Gastroesophageal sphincter (tissue), 4 donors: ENCODE data around the gene INSYN2A. TPM values are rescaled to one million over a fixed set of nuclear protein-coding genes. Genes with fewer than 3 reads are reported as not detected.
A peak's percentile ranks its signal among the peaks of the same experiment; 100 is the strongest.

Experiments used
- ATAC-seq: fragments of 150-250 bp; one replicate; pipeline ENCODE4 v1.9.1; 2016; ENCODE audit warnings: mild to moderate bottlenecking, moderate library complexity
- H3K27ac ChIP-seq, 4 donors: fragments of 200-600 bp; sonication (generic) in 3 of 4; 1 replicate in 3 of 4; 2 replicates in 1 of 4; pipeline ENCODE4 v1.5.1; 2016 to 2019
- H3K27me3 ChIP-seq: fragments of 200-600 bp; sonication (generic); one replicate; pipeline ENCODE4 v1.5.1; 2019
- H3K36me3 ChIP-seq, 2 donors: fragments of 200-600 bp; sonication (generic); one replicate each; pipeline ENCODE4 v1.5.1; 2019; ENCODE audit warnings: control low read depth in 1 of 2
- H3K4me1 ChIP-seq, 3 donors: fragments of 200-600 bp; sonication (generic); 1 replicate in 2 of 3; 2 replicates in 1 of 3; pipeline ENCODE4 v1.5.1; 2016 to 2019; ENCODE audit warnings: control low read depth in 2 of 3
- H3K4me3 ChIP-seq, 2 donors: fragments of 200-600 bp; sonication (generic); one replicate each; pipeline ENCODE4 v1.5.1; 2019; ENCODE audit warnings: mild to moderate bottlenecking in 1 of 2, moderate library complexity in 1 of 2
- H3K9me3 ChIP-seq, 3 donors: fragments of 200-600 bp; sonication (generic); one replicate each; pipeline ENCODE4 v1.5.1; 2017 to 2019; ENCODE audit warnings: control low read depth in 2 of 3
- EP300 ChIP-seq: sonication (generic); formaldehyde crosslinking; IDR thresholded peaks from one replicate; pipeline ENCODE4 v1.6.1; 2017; ENCODE audit warnings: antibody characterized with exemption, mild to moderate bottlenecking
- POLR2A ChIP-seq, 2 donors: fragments of 450-650 bp; IDR thresholded peaks; one replicate each; pipeline ENCODE4 v1.6.1; 2017; ENCODE audit warnings: antibody characterized with exemption in 2 of 2, mild to moderate bottlenecking in 2 of 2, moderate library complexity in 1 of 2
- POLR2AphosphoS5 ChIP-seq: sonication (generic); formaldehyde crosslinking; IDR thresholded peaks from one replicate; pipeline ENCODE4 v1.6.1; 2017; ENCODE audit warnings: antibody characterized with exemption
- WGBS, 2 donors: methylation state at CpG; one replicate each; pipeline ENCODE4 v1.1.5; 2018; ENCODE audit warnings: low coverage in 1 of 2; 5-methylcytosine and 5-hydroxymethylcytosine counted together
- total RNA-seq, 4 donors: library from RNA; depleted of rRNA; stranded (reverse); fragments of >200 nt; gene quantifications; one replicate each; pipeline ENCODE4 v1.1.0, GENCODE V29; 2016
- TF ChIP-seq, protein P1 (sequence below), 4 experiments: fragments of 200-600 bp in 2 of 4; fragments of 450-650 bp in 2 of 4; sonication (generic) in 1 of 4; IDR thresholded peaks; one replicate each; pipeline ENCODE4 v1.5.1; 2017 to 2019; ENCODE audit warnings: antibody characterized with exemption in 4 of 4, mild to moderate bottlenecking in 2 of 4, moderate library complexity in 2 of 4

Gene INSYN2A, protein sequence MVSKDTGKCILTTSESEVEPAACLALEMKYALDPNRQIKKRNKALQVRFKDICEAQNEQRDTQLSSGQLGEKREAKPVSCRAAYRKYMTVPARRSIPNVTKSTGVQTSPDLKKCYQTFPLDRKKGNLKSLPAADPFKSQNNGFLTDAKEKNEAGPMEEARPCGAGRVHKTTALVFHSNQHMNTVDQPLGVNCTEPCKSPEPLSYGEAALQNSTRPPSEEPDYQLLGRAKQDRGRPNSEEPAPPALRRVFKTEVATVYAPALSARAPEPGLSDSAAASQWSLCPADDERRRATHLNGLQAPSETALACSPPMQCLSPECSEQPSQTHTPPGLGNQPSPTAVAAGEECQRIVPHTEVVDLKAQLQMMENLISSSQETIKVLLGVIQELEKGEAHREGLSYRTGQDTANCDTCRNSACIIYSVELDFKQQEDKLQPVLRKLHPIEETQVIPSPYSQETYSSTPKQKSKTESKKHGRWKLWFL
- under 1 TPM in 3 of 4 donors, not detected in 1; 0.22 to 0.85 (median 0.40) TPM for total RNA-seq

DNA sequence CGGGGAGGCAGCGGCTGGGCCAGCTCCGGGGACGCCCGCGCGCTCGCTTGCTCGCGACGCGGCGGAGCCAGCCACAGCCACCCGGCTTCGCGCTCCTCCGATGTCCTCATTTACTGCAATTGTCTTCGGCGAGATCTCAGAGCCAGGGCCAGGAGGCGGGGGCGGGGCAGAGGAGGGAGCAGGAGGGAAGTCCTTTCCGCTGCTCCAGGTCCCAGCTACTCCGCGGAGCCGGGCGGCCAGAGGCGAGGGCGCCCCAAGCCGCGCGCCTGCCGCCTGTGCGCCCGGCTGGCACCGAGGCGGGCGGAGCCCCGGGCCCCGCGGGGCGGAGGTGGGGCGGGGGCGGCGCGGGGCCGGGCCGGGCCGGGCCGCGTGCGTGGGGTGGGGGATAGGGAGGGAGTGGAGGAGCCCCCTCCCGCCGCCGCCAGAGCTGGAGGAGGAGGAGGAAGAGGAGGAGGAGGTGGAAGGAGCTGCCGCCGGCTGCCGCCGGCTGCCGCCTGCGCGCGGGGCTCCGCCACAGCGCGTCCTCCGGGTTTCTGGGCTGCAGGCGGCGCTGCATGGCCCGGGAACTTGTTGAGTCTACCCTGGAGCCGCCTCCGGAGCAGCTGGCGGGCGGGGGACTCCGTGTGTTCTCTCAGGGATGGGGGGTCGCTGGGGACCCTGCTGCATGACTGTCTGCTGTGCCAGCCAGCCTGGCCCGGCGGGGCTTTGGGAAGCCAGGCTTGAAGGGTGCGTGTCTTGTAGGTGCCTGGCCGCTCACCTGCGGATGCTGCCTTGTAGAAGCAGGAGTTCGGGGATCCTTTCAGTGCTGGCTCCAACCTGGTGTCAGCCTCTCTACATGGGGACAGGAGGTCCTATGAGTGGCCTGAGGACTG is at the start of gene INSYN2A:
INSYN2A (minus strand) TSS at position 310 of the 872 bp plus-strand sequence. CDS start 20,196 bp downstream, outside the sequence.
- Histone ChIP-seq H3K36me3 (no peaks in the 10 kb centered on the region), H3K27ac (no peak within 1 kb of the TSS), H3K4me3 (peak within 1 kb of the TSS; percentile 25 to 50), H3K9me3 (no peaks in the 10 kb centered on the region), H3K27me3 (peaks cover 25% of the 10 kb centered on the region), H3K4me1 (peaks cover 0 to 28% (median 15%) of the 10 kb centered on the region in 3 donors)
- peak; percentile 59 for ATAC-seq
- TF ChIP-seq, protein P1, sequence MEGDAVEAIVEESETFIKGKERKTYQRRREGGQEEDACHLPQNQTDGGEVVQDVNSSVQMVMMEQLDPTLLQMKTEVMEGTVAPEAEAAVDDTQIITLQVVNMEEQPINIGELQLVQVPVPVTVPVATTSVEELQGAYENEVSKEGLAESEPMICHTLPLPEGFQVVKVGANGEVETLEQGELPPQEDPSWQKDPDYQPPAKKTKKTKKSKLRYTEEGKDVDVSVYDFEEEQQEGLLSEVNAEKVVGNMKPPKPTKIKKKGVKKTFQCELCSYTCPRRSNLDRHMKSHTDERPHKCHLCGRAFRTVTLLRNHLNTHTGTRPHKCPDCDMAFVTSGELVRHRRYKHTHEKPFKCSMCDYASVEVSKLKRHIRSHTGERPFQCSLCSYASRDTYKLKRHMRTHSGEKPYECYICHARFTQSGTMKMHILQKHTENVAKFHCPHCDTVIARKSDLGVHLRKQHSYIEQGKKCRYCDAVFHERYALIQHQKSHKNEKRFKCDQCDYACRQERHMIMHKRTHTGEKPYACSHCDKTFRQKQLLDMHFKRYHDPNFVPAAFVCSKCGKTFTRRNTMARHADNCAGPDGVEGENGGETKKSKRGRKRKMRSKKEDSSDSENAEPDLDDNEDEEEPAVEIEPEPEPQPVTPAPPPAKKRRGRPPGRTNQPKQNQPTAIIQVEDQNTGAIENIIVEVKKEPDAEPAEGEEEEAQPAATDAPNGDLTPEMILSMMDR (IDR thresholded peaks at IDR 0.05) = peak in 1 of 4 experiments; percentile 6
- TF ChIP-seq EP300 (no peak), POLR2A (IDR thresholded peaks at IDR 0.05) (no peak), POLR2AphosphoS5 (no peak)
- WGBS, 2 donors = 0% methylated on average over 13 of the region's 81 CpGs; no CpG with 5 or more reads in 1 of the 2 donors

DNA sequence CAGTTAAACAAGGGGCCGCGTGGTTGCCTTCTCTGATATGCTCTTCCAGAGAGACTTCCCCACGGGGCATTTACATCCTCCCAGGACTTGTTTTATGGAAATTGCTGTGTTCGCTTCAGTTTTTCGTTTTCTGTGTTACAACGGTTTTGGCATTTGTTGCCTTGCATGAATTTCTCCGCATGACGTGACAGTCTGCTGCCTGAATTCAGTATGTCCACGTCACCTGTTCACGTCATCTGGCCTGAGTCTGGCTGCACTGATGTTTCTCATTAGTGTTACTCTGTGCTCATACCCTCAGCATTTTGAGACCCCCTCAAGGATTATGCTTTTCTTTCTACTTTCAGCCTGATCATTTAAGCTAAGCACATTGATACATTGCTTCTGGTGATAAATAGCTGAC is 49.1 kb upstream of the INSYN2A start:
- peaks cover 0 to 29% of the 10 kb centered on the region in 2 donors for H3K36me3 ChIP-seq
- no peak for TF ChIP-seq POLR2AphosphoS5
- TF ChIP-seq POLR2A (IDR thresholded peaks at IDR 0.05) = no peak
- TF ChIP-seq, protein P1 (IDR thresholded peaks at IDR 0.05) = no peak
- TF ChIP-seq EP300 = no peak
- no peaks in the 10 kb centered on the region for H3K9me3 ChIP-seq
- no peaks in the 10 kb centered on the region for H3K4me1 ChIP-seq
- WGBS, 2 donors = 85 to 88% methylated on average over 7 to 8 of the region's 10 CpGs
- H3K27me3 ChIP-seq = no peaks in the 10 kb centered on the region
- no peak overlapping the region for H3K4me3 ChIP-seq
- no peak for ATAC-seq
- no peak overlapping the region for H3K27ac ChIP-seq

DNA sequence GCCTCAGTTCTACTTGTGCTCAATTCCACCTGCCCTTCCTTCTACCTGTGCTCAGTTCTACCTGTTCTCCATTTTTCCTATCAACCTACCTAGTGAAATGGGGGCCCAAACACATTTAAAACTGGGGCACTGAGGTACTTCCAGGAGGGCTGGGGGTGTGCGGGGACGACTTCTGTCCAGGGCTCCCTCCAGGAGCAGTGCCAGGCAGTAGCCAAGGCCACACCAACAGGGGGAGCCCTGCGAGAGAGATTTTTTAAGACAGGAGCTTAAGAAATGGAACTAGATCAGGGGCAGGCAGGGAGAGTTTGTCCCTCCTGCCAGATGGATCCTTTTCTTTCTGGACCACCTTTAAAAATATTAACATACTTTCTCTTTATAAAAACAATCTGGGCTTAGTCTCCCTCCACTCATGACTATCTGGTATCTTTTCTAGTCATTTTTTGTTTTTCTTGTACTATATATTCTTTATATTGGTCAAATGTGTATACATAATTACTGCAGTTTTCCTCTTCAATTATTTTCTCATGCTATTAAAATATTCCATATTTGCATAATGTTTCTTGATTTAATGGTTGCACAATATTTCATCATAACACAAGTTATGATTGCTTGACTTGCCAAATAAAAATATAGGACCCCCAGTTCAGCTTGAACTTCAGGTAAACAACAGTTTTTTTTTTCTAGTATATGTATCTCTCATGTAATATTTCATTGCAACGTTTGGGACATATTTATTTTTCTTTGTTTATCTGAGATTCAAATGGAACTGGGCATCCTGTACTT is 47.3 kb upstream of the INSYN2A start:
- TF ChIP-seq POLR2A (IDR thresholded peaks at IDR 0.05) = no peak
- TF ChIP-seq, protein P1 (IDR thresholded peaks at IDR 0.05) = peak in 1 of 4 experiments; percentile 35
- H3K4me1 ChIP-seq = no peaks in the 10 kb centered on the region
- no peak overlapping the region for H3K27ac ChIP-seq
- WGBS, 2 donors = 34 to 60% methylated on average over 2 to 4 of the region's 4 CpGs
- peaks cover 0 to 11% of the 10 kb centered on the region in 2 donors for H3K36me3 ChIP-seq
- H3K27me3 ChIP-seq = no peaks in the 10 kb centered on the region
- no peak for ATAC-seq
- no peaks in the 10 kb centered on the region for H3K9me3 ChIP-seq
- no peak overlapping the region for H3K4me3 ChIP-seq

DNA sequence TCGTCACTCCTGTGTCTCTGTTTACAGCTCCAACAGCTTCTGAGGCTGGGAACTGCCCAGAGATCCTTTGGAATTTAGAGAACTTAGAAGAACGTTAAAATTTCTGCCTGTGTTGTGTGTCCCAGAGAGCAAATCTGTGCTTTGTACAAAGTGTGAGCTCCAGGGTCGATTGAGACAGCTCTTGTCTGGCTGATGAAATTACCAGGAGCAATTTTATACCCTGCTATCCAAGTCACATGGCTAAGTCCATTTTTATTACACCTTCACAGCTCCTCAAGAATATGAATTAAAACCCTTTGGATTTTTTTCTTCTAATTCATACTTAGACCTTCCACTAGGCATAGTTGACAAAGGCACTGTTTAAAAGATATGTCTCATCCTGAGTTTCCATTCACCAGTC is 46.5 kb upstream of the INSYN2A start:
- Histone ChIP-seq H3K36me3 (peaks cover 0 to 4% of the 10 kb centered on the region in 2 donors), H3K4me1 (no peaks in the 10 kb centered on the region), H3K9me3 (no peaks in the 10 kb centered on the region), H3K27ac (no peak overlapping the region), H3K4me3 (no peak overlapping the region), H3K27me3 (no peaks in the 10 kb centered on the region)
- 51 to 62% methylated on average over 3 of the region's 3 CpGs for WGBS, 2 donors
- no peak for TF ChIP-seq POLR2A (IDR thresholded peaks at IDR 0.05)
- TF ChIP-seq EP300 = no peak
- no peak for TF ChIP-seq POLR2AphosphoS5
- TF ChIP-seq, protein P1 (IDR thresholded peaks at IDR 0.05) = no peak
- no peak for ATAC-seq
